Fibroblast of skin of left quadriceps (primary cell): ENCODE results near the gene PDIA3.
A peak's percentile ranks its signal among the peaks of the same experiment; 100 is the strongest.
"Not testable (repeated sequence)": the region's sequence is repeated elsewhere in the genome, so short reads cannot be mapped to it uniquely, and the experiment has no call there.

Experiments used
- DNase-seq, 2 experiments: peaks; one replicate each; pipeline ENCODE4 v3.0.0-alpha.2; 2013; ENCODE audit warnings: low read depth in 2 of 2

Gene PDIA3

DNA sequence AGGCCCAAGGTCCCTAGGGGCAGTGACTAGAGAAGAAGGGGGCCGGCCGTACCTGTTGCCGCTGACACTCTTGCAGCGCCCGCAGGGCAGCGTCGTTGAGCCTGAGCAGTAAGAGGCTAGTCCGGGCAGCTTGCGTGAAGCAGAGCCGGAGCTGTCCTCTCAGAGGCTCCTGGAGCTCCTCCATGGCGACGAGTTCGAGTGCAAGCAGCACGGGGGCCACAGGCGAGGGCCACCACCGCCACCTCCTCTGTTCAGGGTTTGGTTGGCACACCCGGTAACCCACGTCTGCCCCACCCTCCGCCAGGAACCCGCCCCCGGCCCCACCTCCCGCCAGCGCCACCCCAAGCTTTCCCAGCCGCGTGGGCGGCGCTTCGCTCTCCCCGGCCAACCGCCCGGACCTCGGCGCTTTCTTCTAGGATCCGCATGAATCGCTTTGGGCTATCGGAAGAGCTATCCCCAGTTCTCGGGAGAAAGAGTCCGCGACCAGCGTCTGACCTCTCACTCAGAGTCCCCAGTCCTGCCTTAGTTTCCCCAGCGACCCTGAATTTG is 30.6 kb downstream of the PDIA3 start, which contains the start of gene ELL3:
Gene ELL3 (minus strand): TSS at position 249 of the 549 bp plus-strand sequence. CDS start 65 bp downstream, at position 184.
- DNase-seq: peak in 1 of 2 experiments; percentile 21

DNA sequence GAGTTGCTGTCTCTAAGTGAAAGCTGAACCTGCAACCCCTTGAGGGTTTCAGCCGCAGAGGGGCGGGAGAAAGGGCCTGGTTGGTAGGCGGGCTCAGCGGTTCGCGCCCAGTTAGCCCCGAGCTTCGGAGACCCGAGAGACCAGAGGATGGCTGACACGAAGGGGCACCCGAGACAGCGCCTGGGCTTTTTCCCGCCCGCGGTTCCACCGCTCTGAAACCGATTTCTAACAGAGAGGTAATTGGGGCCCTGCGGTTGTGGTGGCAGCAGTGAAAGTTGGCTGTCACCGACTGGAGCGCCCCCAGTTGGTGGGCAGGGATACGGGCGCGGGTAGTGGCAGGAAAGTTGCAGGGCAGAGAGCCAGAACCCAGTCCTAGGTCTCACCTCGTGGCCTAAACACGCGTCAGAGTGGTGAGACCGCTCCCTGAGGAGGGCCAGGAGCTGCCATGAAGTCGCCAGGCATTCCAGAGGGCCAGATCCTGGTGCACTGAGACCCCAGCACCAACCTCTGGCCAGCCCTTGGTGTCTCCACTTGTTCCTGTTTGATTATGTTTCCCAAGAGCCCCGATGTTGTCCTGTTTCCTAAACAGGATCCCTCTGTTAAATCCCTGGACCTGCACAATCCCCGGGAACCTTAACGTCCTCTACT is 31.2 kb downstream of the PDIA3 start:
- peak in 1 of 2 experiments; percentile 28 for DNase-seq

DNA sequence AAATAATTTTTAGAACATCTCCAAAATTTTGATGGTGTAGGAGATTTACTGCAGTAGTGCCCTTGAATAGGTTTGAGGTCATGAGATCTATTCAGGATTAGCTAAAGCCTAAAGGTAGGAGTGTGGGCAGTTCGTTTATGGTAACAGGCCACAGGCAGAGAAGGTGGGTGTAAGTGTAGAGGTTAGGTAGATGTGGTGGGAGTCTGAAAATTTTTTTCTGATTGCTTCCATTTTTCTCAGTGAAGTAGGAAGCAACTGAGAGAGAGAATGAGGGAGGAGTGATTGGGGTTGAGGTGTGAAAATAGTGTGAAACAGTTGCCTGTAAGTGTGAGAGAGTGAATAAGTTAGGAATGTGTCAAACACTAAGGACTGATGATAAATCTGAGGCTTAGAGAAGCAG is 32.8 kb downstream of the PDIA3 start:
- DNase-seq: no peak

DNA sequence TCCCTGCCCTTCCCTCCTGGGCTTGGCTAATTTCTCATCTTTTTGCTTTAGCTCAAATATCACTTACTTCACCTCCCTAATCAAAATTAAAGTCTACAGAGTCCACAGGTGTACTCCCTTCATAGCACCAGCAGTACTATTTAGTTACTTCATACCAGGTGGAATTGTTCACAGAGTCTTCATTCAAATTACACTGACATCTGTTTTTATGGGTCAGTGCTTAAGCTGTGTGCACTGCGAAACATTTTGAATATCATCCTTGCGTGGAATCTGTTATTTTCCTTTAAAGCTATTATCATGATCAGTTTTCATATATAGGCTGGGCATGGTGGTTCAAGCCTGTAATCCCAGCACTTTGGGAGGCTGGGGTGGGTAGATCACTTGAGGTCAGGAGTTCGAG is 43.2 kb downstream of the PDIA3 start:
- DNase-seq: no peak

DNA sequence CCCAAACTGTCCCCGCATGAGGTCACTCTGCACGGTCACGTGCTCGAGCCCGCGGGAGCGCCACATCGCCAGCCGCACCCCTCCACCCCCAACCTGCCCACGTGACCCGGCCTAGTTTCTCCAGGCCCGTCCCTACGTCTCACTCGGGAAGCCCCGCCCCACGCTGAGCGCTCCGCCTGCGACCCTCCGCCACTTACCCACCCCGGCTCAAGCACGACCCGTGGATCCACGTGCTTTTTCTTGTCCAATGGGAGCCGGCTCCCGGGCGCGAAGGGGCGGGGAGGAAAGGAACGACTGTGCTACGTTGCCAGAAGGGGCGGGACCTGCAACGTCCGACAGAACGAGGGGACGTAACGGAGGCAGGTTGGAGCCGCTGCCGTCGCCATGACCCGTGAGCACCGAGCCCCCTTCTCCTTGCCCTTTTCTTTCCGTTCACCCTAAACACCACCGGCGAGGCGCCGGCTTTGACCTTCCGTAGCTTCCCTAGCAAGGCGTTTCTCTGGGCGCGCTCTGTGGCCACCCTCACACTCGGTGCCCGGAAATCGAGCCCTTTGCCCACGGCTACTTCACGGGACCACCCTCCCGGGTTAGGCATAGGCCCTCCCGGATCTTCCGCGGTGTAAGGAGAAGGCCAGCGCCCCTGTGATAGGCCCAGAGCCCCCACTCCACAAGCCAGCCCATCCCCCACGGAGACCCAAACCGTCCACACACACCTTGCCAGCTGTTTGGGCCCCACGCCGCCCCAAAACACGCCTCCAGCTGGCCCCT is 45.9 kb downstream of the PDIA3 start, which contains the start of gene SERF2:
Gene SERF2 (plus strand): TSS at position 328 of the 768 bp plus-strand sequence. CDS start 57 bp downstream, at position 385.
- peak; percentile 99 for DNase-seq

DNA sequence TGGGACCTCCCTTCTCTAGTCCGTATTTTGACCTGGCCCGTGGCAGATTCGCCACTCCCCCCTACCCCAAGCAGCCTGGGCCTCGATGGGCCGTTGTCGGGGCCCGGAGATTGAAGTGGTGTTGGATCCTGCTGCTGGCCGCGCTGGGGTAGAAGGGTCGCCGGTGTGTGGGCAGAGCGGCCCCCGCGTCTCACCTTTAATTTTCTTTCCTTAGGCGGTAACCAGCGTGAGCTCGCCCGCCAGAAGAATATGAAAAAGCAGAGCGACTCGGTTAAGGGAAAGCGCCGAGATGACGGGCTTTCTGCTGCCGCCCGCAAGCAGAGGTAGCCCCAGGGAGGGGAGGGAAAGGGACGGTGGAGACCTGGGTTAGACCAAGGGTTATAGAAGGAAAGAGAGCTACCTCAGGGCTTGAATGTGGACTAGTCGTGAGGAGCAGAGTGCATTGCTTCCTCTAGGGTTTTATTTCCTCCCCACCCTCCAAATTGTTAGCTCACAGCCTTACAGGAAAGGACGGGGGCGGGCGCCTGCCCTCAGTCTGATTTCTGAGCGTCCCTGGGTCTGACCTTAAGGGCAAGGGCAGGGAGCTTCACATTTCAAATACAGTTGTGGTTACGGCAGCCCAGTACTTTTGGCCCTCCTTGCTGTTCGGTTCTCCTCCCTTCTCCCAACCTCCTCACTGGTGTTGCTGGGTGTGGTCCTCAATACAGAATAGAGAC is 46.7 kb downstream of the PDIA3 start:
- no peak for DNase-seq

DNA sequence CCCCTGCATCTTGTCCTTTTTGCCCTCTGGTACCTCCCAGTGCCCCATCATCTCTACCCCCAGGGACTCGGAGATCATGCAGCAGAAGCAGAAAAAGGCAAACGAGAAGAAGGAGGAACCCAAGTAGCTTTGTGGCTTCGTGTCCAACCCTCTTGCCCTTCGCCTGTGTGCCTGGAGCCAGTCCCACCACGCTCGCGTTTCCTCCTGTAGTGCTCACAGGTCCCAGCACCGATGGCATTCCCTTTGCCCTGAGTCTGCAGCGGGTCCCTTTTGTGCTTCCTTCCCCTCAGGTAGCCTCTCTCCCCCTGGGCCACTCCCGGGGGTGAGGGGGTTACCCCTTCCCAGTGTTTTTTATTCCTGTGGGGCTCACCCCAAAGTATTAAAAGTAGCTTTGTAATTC is 47.4 kb downstream of the PDIA3 start:
- no peak for DNase-seq

DNA sequence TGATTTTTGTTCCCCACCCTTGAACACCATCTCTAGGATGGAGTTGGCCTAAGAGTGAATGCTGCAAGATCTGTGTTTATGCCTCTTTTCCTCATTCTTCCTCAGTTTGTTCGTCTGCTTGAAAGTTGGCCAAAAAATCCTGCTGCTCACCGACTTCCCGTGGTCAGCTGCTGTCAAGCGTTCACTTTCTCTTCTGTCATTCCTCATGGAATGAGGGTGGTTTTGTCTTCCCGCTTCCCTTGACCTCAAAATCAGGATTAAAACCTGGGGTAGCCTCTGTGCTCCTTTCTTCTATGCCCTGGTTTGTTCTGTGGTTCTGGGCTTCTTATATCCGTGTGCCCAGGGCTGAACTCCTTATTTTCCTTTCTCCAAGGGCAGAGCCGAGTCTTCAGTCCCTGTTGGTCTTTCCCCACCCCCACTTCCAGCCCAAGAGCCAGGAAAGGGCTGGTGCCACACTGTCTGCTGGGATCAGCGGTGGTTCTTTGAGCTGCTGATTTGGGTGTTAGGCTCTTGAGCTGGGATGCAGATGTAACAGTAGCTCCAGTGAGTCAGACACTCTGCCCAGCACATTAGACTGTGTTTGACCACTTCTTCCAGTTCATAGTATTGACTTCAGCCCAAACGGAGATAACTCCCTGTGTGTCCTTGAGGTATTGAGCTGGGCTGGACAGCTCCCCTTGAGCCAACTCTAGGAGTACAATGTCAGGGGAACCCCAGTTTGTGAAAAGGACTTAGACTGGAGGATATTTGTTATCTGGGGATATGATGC is 48.2 kb downstream of the PDIA3 start:
- no peak for DNase-seq

DNA sequence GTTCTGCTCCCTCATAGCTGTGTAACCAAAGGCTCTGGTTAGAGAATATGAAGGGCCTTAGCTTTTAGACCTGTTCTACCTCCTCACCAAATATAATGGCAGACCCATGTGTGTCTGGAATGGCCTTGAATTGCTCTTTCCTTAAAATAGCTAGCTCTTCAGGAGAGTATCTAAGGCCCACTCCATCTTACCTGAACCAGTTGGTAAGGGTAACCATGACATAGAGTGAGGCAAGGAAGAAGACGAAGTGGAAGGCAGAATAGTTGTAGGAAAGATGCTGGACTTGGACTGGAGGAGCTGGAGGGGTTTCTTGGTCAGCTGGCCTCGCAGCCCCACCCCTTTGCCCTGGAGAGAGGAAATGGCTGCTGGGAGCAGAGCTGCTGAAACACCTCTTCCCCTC is 49.0 kb downstream of the PDIA3 start:
- no peak for DNase-seq

DNA sequence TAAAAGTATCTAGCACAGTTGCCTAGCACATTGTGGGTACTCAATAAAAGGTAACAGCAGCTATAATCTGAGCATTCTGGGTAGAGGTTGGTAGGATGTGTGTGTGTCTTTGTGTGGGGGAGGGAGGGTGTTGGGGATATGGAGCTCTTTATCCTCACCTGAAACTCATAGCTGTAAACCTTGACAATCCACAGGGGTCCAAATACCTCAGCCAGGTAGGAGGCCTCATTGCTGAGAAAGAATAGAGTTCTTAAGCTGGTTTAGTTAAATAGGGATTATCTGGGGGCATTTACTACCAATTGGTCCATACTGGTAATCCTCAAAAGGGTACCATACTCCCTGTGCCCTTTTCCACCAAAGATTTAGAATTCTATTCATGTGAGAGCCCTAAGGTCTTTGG is 49.8 kb downstream of the PDIA3 start:
- no peak for DNase-seq

DNA sequence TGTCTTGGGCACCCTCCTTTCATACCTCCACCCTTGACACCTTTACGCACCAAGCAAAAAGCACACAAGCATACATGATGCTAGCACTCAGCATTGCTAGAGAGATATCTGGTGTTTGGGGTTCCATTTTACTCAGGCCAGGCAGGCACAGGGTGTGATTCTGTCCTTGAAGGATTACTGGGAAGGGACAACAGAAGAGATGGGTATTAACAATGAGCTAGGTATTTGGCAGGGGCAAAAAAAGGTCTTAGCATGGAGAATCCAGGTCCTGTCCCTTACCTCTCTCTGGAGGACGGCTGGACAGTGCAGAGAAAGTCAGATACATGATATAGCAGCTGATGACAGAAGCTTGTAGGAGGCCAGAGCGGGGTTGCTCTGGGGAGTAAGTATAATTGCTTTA is 50.3 kb downstream of the PDIA3 start:
- no peak for DNase-seq

DNA sequence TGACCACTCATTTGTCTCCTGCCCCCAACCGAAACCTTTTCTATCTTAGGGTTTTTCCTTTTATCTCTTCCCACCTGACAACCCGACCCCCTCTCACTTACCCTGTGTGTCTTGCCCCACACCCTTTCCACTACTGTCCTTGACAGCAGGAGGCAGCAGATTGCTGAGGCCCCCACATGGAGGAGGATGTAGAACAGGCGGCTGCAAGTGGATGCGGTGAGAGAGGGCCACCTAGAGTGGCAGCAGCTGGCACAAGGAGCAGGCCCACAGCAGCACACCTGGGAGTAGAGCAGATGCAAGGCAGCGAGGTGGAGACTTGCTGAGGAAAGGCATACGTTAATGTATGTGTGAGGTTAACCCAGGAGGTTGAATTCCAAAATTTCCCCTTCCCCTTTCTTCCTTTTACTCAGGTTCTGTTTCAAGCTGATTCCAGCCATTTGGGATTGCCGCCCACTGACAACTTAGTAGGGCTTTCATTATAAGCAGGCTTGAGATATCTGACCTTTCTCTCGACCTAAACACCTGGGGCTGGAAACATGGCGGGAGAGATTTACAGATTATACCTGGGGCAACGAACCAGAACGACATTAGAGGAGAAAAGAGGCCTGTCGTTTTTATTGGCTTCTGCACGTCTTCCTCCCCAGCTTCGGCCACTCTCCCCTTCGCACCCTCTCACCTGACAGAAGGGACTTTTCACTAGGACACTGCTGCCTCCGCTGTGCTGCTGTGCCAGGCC is 53.1 kb downstream of the PDIA3 start:
- no peak for DNase-seq

DNA sequence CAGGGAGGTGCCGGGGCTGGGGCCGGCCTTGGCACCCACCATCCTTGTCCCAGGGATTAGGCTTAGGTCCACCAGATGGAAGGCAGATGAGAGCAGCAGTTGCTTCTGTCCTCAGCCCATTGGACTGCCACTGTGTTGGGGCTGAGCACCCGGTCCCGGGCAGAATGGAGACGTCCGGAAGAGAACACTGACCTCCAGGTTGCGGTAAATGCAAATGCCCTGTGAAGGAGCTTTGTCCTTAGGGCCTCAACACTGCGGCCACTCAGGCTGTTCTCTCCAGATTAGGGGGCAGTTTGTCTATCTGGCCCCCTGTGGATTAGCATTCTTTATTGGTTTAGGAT is 53.7 kb downstream of the PDIA3 start, which contains the start of gene SERINC4:
Gene SERINC4 (minus strand): TSS at position 276 of the 341 bp plus-strand sequence. CDS start 234 bp downstream, at position 42.
- no peak for DNase-seq

DNA sequence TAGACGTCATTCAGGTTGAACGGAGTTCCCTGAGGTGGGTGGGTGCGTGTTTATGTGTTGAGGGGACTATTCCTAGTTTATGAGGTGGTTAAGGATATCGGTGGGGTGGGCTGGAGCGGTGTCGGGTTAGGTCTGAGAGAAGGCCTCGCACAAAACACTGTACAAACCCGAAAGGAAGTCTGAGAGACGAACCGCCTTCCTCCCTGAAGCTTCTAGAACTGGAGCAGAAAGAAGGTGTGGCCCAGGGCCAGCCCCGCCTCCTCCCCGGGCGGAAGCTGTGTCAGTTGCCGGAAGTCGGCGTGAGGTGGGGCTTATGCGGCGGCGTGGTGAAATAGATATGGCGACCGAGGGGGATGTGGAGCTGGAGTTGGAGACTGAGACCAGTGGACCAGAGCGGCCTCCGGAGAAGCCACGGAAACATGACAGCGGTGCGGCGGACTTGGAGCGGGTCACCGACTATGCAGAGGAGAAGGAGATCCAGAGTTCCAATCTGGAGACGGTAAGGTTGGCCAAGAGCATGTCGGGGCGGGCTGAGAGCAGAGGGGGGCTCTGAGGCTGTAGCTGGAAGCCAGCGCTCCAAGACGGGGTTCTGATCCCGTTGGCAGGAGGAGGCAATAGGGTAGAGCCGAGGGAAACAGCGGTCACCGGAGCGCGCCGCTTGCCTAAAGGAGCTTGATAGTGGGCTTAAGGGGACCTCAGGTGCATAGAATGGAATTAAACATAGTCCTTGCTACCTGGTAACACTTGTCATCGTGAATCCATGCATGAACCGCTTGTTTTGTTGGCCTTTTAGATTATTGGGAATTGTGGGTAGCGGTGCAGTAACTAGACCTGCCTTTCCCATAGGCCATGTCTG is 54.3 kb downstream of the PDIA3 start, which contains the start of gene HYPK:
Gene HYPK (plus strand): TSS at position 314 of the 856 bp plus-strand sequence. CDS start 24 bp downstream, at position 338.
- DNase-seq: peak; percentile 65 to 67

DNA sequence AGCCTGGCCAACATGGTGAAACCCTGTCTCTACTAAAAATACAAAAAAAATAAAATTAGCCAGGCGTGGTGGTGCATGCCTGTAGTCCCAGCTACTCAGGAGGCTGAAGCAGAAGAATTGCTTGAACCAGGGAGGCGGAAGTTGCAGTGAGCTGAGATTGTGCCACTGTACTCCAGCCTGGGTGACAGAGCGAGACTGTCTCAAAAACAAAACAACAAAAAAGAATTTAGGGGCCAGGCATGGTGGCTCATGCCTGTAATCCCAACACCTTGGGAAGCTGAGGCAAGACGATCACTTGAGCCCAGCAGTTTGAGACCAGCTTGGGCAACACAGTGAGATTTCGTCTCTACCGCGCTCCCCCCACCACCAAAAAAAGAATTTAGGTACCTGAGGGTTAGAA is 56.4 kb downstream of the PDIA3 start:
- DNase-seq: not testable (repeated sequence)

DNA sequence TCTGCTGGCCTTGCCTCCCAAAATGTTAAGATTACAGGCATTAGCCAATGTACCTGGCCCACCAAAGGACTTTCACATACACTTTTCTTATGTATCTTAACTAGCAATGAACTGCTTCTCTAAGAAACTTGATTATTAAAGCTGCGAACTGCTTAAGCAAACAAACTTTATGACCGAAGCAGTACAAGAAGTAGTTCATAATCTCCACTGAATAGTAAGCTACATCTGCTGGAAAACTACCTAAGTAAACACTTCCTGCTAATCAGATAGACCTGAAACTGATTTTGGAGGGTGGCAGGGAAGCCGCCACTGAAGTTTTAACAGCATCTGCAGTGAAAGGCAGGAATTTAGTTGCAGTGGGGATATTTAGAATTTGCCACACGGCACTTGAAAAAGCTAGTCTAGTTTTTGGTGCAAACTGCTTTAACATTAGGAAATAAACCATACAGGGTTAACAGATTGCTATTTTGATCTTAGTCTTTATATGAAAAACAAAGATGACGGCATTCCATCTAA is 62.3 kb downstream of the PDIA3 start:
- no peak for DNase-seq

DNA sequence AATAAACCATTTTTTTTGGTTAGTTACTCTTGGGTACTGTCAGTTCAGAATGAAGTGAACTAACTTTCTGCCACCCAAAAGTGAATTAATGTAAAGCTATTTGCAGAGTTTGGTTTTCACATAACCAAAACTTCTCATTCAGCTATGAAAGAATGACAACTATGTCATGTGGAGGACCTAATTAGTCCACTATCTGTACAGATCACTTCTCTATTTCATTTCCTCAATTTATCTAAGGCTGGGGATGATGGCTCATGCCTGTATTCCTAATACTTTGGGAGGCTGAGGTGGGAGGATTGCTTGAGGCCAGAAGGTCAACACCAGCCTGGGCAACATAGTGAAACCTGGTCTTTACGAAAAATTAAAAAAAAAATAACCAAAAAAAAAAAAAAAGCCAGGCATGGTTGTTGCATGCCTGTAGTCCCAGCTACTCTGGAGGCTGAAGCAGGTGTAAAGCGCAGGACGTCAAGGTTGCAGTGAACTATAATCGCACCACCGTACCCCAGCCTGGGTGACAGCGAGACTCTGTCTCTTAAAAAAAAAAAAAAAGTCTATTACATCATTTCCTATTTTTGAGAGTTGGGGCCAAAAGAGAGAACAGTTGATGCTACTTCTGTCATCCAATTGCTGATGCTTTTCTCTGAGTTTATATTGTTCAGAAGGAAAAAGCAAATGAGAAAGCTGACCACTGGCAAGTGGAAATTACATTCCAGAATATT is 62.9 kb downstream of the PDIA3 start:
- DNase-seq: no peak

DNA sequence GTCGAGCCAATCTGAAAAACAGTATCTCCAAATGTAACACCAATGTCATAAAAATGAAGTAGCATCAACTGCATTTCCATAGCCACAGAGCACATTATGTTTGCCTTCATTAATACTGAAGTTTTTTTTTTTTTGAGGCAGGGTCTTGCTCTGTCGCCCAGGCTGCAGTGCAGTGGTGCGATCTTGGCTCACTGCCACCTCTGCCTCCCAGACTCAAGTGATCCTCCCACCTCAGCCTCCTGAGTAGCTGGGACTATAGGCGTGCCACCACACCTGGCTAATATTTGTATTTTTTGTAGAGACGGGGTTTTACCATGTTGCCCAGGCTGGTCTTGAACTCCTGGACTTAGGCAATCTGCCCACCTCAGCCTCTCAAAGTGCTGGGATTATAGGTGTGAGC is 68.8 kb downstream of the PDIA3 start:
- DNase-seq: not testable (repeated sequence)

DNA sequence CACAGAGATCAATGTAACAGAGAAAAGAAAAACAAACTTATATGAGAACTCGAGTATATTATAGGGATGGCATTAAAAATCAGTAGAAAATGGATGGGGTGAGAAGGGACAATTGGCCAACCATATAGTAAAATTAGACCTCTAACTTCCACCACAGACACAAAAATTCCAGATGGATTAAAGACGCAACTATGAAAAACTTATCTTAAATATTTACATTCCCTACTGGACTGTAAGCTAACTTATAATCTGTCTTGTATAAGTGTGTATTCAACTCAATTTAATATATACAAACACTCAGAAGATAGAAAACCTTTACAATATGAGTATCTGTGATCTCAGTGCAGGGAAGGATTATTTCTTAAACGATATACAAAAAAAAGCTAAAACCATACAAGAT is 75.3 kb downstream of the PDIA3 start:
- DNase-seq: no peak
